ENCODE data around the gene DIDO1. TPM values are rescaled to one million over a fixed set of nuclear protein-coding genes. Genes with fewer than 3 reads are reported as not detected.

DIDO1 gene
- total RNA-seq, 1 experiment from 2014 or later = 77.1 TPM

GRCh38 chr20:62959998-62960436, 33.7 kb upstream of the DIDO1 start:
- H3K27ac Mint-ChIP-seq (ENCODE audit: unreplicated experiment) = no peak overlapping the region
- no TSS peak for BruUV-seq (replicated peaks)
- no peak for DNase-seq
- H3K9me3 Mint-ChIP-seq (ENCODE audit: low read depth, unreplicated experiment) = no peaks in the 10 kb centered on the region
- CTCF ChIA-PET = no interaction called here
- no peak for TF ChIP-seq CTCF (IDR thresholded peaks at IDR 0.05; ENCODE audit: unreplicated experiment)
- peaks cover 31% of the 10 kb centered on the region for H3K36me3 Mint-ChIP-seq (ENCODE audit: insufficient read depth, unreplicated experiment)
- H3K4me3 Mint-ChIP-seq (ENCODE audit: low read depth, unreplicated experiment) = no peak overlapping the region
- no peaks in the 10 kb centered on the region for H3K27me3 Mint-ChIP-seq (ENCODE audit: unreplicated experiment)
- intact Hi-C loops (cut with micrococcal nuclease; ENCODE audit: unreplicated experiment) = no loop called here
- H3K4me1 Mint-ChIP-seq (ENCODE audit: low read depth, unreplicated experiment) = no peaks in the 10 kb centered on the region

- BruUV-seq (replicated peaks) = no TSS peak
- no peak for TF ChIP-seq CTCF (IDR thresholded peaks at IDR 0.05; ENCODE audit: unreplicated experiment)
These were observed 33.0 kb upstream of the DIDO1 start for GRCh38 chr20:62959101-62959971.

GRCh38 chr20:62958388-62959100, 32.2 kb upstream of the DIDO1 start:
- Mint-ChIP-seq H3K27me3 (ENCODE audit: unreplicated experiment) (no peaks in the 10 kb centered on the region), H3K36me3 (ENCODE audit: insufficient read depth, unreplicated experiment) (peaks cover 29% of the 10 kb centered on the region), H3K4me1 (ENCODE audit: low read depth, unreplicated experiment) (no peaks in the 10 kb centered on the region), H3K27ac (ENCODE audit: unreplicated experiment) (no peak overlapping the region), H3K9me3 (ENCODE audit: low read depth, unreplicated experiment) (no peaks in the 10 kb centered on the region), H3K4me3 (ENCODE audit: low read depth, unreplicated experiment) (no peak overlapping the region)
- no TSS peak for BruUV-seq (replicated peaks)
- no peak for DNase-seq
- intact Hi-C loops (cut with micrococcal nuclease; ENCODE audit: unreplicated experiment) = no loop called here
- TF ChIP-seq CTCF (IDR thresholded peaks at IDR 0.05; ENCODE audit: unreplicated experiment) = no peak
- CTCF ChIA-PET = no interaction called here

More at GRCh38 chr20:62959101-62959971, 33.0 kb upstream of the DIDO1 start:
- Mint-ChIP-seq H3K9me3 (ENCODE audit: low read depth, unreplicated experiment) (no peaks in the 10 kb centered on the region), H3K36me3 (ENCODE audit: insufficient read depth, unreplicated experiment) (peaks cover 31% of the 10 kb centered on the region), H3K27ac (ENCODE audit: unreplicated experiment) (no peak overlapping the region), H3K4me1 (ENCODE audit: low read depth, unreplicated experiment) (no peaks in the 10 kb centered on the region), H3K4me3 (ENCODE audit: low read depth, unreplicated experiment) (no peak overlapping the region), H3K27me3 (ENCODE audit: unreplicated experiment) (no peaks in the 10 kb centered on the region)
- CTCF ChIA-PET = no interaction called here
- DNase-seq = no peak
- intact Hi-C loops (cut with micrococcal nuclease; ENCODE audit: unreplicated experiment) = no loop called here

GRCh38 chr20:62957136-62958117, 31.1 kb upstream of the DIDO1 start:
- Mint-ChIP-seq H3K4me3 (ENCODE audit: low read depth, unreplicated experiment) (no peak overlapping the region), H3K27ac (ENCODE audit: unreplicated experiment) (no peak overlapping the region), H3K9me3 (ENCODE audit: low read depth, unreplicated experiment) (no peaks in the 10 kb centered on the region), H3K27me3 (ENCODE audit: unreplicated experiment) (no peaks in the 10 kb centered on the region), H3K36me3 (ENCODE audit: insufficient read depth, unreplicated experiment) (peaks cover 29% of the 10 kb centered on the region), H3K4me1 (ENCODE audit: low read depth, unreplicated experiment) (peaks cover 1% of the 10 kb centered on the region)
- DNase-seq = no peak
- TF ChIP-seq CTCF (IDR thresholded peaks at IDR 0.05; ENCODE audit: unreplicated experiment) = no peak
- CTCF ChIA-PET = interaction anchor here (0.6 kb wide), 1 partner anchor 368 kb away, joined by 3 read pairs; no protein-coding TSS in a partner anchor
- intact Hi-C loops (cut with micrococcal nuclease; ENCODE audit: unreplicated experiment) = no loop called here
- no TSS peak for BruUV-seq (replicated peaks)

All from Calu3 (cell line).